Heart left ventricle (tissue), 16 donors: ENCODE data around the gene GAREM1. TPM values are rescaled to one million over a fixed set of nuclear protein-coding genes. Genes with fewer than 3 reads are reported as not detected.

Experiments used
- ATAC-seq, 4 donors: fragments of 200-7000 bp; cut with Tn5 transposase; one replicate each; pipeline ENCODE4 v1.9.1; 2020 to 2022; ENCODE audit warnings: moderate library complexity in 4 of 4, mild to moderate bottlenecking in 3 of 4, moderate number of reproducible peaks in 1 of 4
- DNase-seq, 5 donors: peaks; one replicate each; pipeline ENCODE4 v3.0.0-alpha.2; 2020
- H3K27ac ChIP-seq, 12 donors: fragments of 200-600 bp; sonication (generic) in 4 of 12; one replicate each; pipeline versions ENCODE4 v1.5.0 to v1.8.0; 2016 to 2022; ENCODE audit warnings: mild to moderate bottlenecking in 2 of 12
- H3K27me3 ChIP-seq, 9 donors: fragments of 200-600 bp; sonication (generic) in 2 of 9; one replicate each; pipeline versions ENCODE4 v1.5.1 to v1.8.0; 2016 to 2022; ENCODE audit warnings: mild to moderate bottlenecking in 3 of 9
- H3K36me3 ChIP-seq, 9 donors: fragments of 200-600 bp; sonication (generic) in 2 of 9; one replicate each; pipeline versions ENCODE4 v1.5.0 to v1.8.0; 2018 to 2022; ENCODE audit warnings: mild to moderate bottlenecking in 2 of 9
- H3K4me1 ChIP-seq, 12 donors: fragments of 200-600 bp; sonication (generic) in 4 of 12; one replicate each; pipeline versions ENCODE4 v1.5.0 to v1.8.0; 2016 to 2022; ENCODE audit warnings: mild to moderate bottlenecking in 3 of 12
- H3K4me3 ChIP-seq, 12 donors: fragments of 200-600 bp; sonication (generic) in 4 of 12; one replicate each; pipeline versions ENCODE4 v1.5.0 to v1.8.0; 2017 to 2022; ENCODE audit warnings: mild to moderate bottlenecking in 9 of 12, moderate library complexity in 4 of 12
- H3K9me3 ChIP-seq, 12 donors: fragments of 200-600 bp; sonication (generic) in 4 of 12; one replicate each; pipeline versions ENCODE4 v1.5.0 to v1.8.0; 2016 to 2022; ENCODE audit warnings: mild to moderate bottlenecking in 1 of 12
- CTCF ChIP-seq, 12 donors: fragments of 200-600 bp; sonication (generic) in 4 of 12; IDR thresholded peaks; one replicate each; pipeline versions ENCODE4 v1.5.0 to v1.8.0; 2018 to 2022; ENCODE audit warnings: antibody characterized with exemption in 12 of 12, mild to moderate bottlenecking in 5 of 12
- POLR2A ChIP-seq, 2 donors: fragments of 450-650 bp; IDR thresholded peaks; one replicate each; pipeline ENCODE4 v1.6.1; 2017; ENCODE audit warnings: antibody characterized with exemption in 2 of 2, mild to moderate bottlenecking in 2 of 2, moderate library complexity in 2 of 2
- WGBS, 4 donors: extraction: QIAGEN DNeasy Blood & Tissue Kit in 2 of 4; methylation state at CpG; one replicate each; pipeline versions ENCODE4 v1.1.5 to v1.1.7; 2013 to 2018; 5-methylcytosine and 5-hydroxymethylcytosine counted together
- intact Hi-C, 10 donors: fragments of 100-400 bp; cut with DNase I; formaldehyde crosslinking; loops; one replicate each; pipeline versions ENCODE4 v1.11.1 to v1.14.2; 2022
- polyA plus RNA-seq, 2 donors: library from polyadenylated mRNA; stranded (reverse); fragments of 200-250 nt; gene quantifications; one replicate each; pipeline ENCODE4 v1.2.3, GENCODE V29; 2013
- total RNA-seq, 9 donors: library from RNA; depleted of rRNA in 2 of 9; stranded (reverse); fragments of >200 nt in 2 of 9; fragmentation: NEBNext Ultra II Directional in 3 of 9; extraction: Animal tissue kit (Norgen Biotek cat#: 25700) in 3 of 9; gene quantifications; one replicate each; pipeline versions ENCODE4 v1.1.0 to v1.2.4, GENCODE V29; 2016 to 2023
- donor health status: ischemic (EF 13 %, LVEDD 7.1; RV severe dilation, severe dysfunction).
- donor health status: healthy with polysubstance abuse.
- donor health status: DM: no; HTN: yes; CAD: no.
- donor health status: DM: no; HTN: no; CAD: no.
- donor health status: ischemic (EF 25% LVEDD 6.9; RV normal size, moderate dysfunction).
- donor health status: ischemic (EF 25% LVEDD 5.7; RV mildly dilated, moderate dysfunction).
- donor health status: healthy.
- donor health status: DM: yes; HTN: yes; CAD: no.
- donor health status: ischemic (EF 35%, LVEDD 5.7; RV mildly dilated, moderate dysfunction).
- donor health status: nonischemic (EF 11% LVEDD 7.7; RV severe dilation, severe dysfunction).
- donor health status: DM: yes; HTN: yes; CAD: no.
- donor health status: PGD.
- donor health status: ischemic (EF 29% LVEDD 5.4; RV normal size, mild dysfunction).
- donor health status: nonischemic (EF 23%, LVEDD 6.1; RV moderate dilation, normal function).

Gene GAREM1
- total and polyA plus RNA-seq, 11 donors: 1.8 to 28.8 (median 13.0) TPM

- no peak overlapping the region for H3K4me3 ChIP-seq
- H3K4me1 ChIP-seq: peaks cover 0 to 43% (median 27%) of the 10 kb centered on the region in 12 donors
- no peaks in the 10 kb centered on the region for H3K9me3 ChIP-seq
- ATAC-seq (no peak), DNase-seq (no peak)
- no peaks in the 10 kb centered on the region for H3K36me3 ChIP-seq
- TF ChIP-seq CTCF (IDR thresholded peaks at IDR 0.05) (no peak), POLR2A (IDR thresholded peaks at IDR 0.05) (no peak)
- H3K27ac ChIP-seq: no peak overlapping the region
- intact Hi-C loops: loop anchor here in 3 of 10 donors (10.0 kb wide), 1 partner anchor 83 kb away; no protein-coding TSS in a partner anchor
- no peaks in the 10 kb centered on the region for H3K27me3 ChIP-seq
- WGBS, 4 donors: 80 to 89% (median 84%) methylated on average over 2 of the region's 2 CpGs
Measured at GRCh38 chr18:32381761-32382160, 88.9 kb downstream of the GAREM1 start.

- intact Hi-C loops: loop anchor here in 3 of 10 donors (10.0 kb wide), 1 partner anchor 84 kb away; no protein-coding TSS in a partner anchor
- no peak for TF ChIP-seq POLR2A (IDR thresholded peaks at IDR 0.05)
- TF ChIP-seq CTCF (IDR thresholded peaks at IDR 0.05): no peak
- no peak overlapping the region for H3K4me3 ChIP-seq
- DNase-seq (no peak), ATAC-seq (no peak)
- peaks cover 0 to 35% (median 21%) of the 10 kb centered on the region in 12 donors for H3K4me1 ChIP-seq
- WGBS, 4 donors: 54 to 68% (median 61%) methylated on average over 1 of the region's 1 CpG
- no peaks in the 10 kb centered on the region for H3K36me3 ChIP-seq
- no peak overlapping the region for H3K27ac ChIP-seq
- no peaks in the 10 kb centered on the region for H3K9me3 ChIP-seq
- H3K27me3 ChIP-seq: no peaks in the 10 kb centered on the region
Measured at GRCh38 chr18:32380559-32380958, 90.1 kb downstream of the GAREM1 start.

GRCh38 chr18:32379891-32380290 is 90.8 kb downstream of the GAREM1 start:
- Histone ChIP-seq H3K27ac (no peak overlapping the region), H3K27me3 (no peaks in the 10 kb centered on the region), H3K9me3 (no peaks in the 10 kb centered on the region), H3K36me3 (no peaks in the 10 kb centered on the region), H3K4me1 (peaks cover 0 to 35% (median 18%) of the 10 kb centered on the region in 12 donors), H3K4me3 (no peak overlapping the region)
- WGBS, 4 donors: 85 to 90% (median 88%) methylated on average over 7 of the region's 7 CpGs
- intact Hi-C loops: loop anchor here in 6 of 10 donors (10.0 kb wide), 2 partner anchors 45 to 85 kb away; no protein-coding TSS in a partner anchor
- TF ChIP-seq POLR2A (IDR thresholded peaks at IDR 0.05) (no peak), CTCF (IDR thresholded peaks at IDR 0.05) (no peak)
- DNase-seq (no peak), ATAC-seq (no peak)

- peak; percentile 55 to 87 (median 78) for ATAC-seq
- H3K27ac ChIP-seq: peak overlapping the region in 8 of 12 donors; percentile 6 to 74 (median 24)
- WGBS, 4 donors: 17 to 36% (median 27%) methylated on average over 4 of the region's 4 CpGs
- peaks cover 1 to 42% (median 22%) of the 10 kb centered on the region in 12 donors for H3K4me1 ChIP-seq
- no peaks in the 10 kb centered on the region for H3K36me3 ChIP-seq
- intact Hi-C loops: loop anchor here in 3 of 10 donors (10.0 kb wide), 2 partner anchors 46 to 86 kb away; no protein-coding TSS in a partner anchor
- DNase-seq: peak in 1 of 5 donors; percentile 61
- TF ChIP-seq CTCF (IDR thresholded peaks at IDR 0.05): no peak
- peak in 1 of 2 donors; percentile 16 for TF ChIP-seq POLR2A (IDR thresholded peaks at IDR 0.05)
- no peaks in the 10 kb centered on the region for H3K27me3 ChIP-seq
- H3K9me3 ChIP-seq: no peaks in the 10 kb centered on the region
- no peak overlapping the region for H3K4me3 ChIP-seq
Measured at GRCh38 chr18:32378705-32379104, 92.0 kb downstream of the GAREM1 start.
